Ureter (tissue), 1 donor: Measurements from ENCODE around the gene SSX2B. TPM values are rescaled to one million over a fixed set of nuclear protein-coding genes. Genes with fewer than 3 reads are reported as not detected.
"Not testable (repeated sequence)": the region's sequence is repeated elsewhere in the genome, so short reads cannot be mapped to it uniquely, and the experiment has no call there.

Source experiments
- DNase-seq: peaks from one replicate; pipeline ENCODE4 v3.0.0-alpha.2; 2020; ENCODE audit warnings: low spot score
- total RNA-seq: library from RNA; stranded (reverse); gene quantifications from one replicate; pipeline ENCODE4 v1.2.4, GENCODE V29; 2023
- donor health status: DM: yes; HTN: yes; CAD: no.

SSX2B gene
- not detected for total RNA-seq

GRCh38 chrX:52750952-52751351 lies at the start of gene SSX2B:
Gene SSX2B (plus strand): TSS chrX:52751252. CDS start chrX:52752681, 1,429 bp downstream.
- DNase-seq = not testable (repeated sequence)

GRCh38 chrX:52707078-52707477 lies 44.0 kb upstream of the SSX2B start, which contains the start of gene SSX2:
Gene SSX2 (minus strand): TSS chrX:52707178. CDS start chrX:52705749, 1,429 bp downstream.
- not testable (repeated sequence) for DNase-seq

DNA sequence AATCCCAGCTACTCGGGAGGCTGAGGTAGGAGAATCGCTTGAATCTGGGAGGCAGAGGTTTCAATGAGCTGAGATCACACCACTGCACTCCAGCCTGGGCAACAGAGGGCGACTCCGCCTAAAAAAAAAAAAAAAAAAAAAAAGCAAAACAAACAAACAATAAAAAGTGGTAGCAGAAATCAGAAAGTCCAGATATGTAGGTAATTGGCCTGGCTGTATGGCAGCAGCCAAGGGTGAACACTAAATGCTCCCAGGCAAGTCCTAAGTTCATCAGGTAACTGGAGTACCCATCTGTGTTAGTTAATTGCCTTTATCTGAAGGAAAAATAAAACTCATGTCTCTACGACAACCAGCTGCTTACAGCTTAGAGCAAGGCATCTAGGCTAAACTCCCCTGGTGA lies 14.9 kb downstream of the SSX2B start:
- not testable (repeated sequence) for DNase-seq

GRCh38 chrX:52773504-52773903 lies 22.5 kb downstream of the SSX2B start:
- DNase-seq = not testable (repeated sequence)

- DNase-seq = not testable (repeated sequence)
Measured at GRCh38 chrX:52797327-52797726, 46.3 kb downstream of the SSX2B start, which contains the start of gene SPANXN5. Gene SPANXN5 (minus strand): TSS chrX:52797427. CDS start chrX:52797348, 79 bp downstream.

GRCh38 chrX:52804876-52805275 lies 53.8 kb downstream of the SSX2B start:
- DNase-seq = not testable (repeated sequence)

Other genes with a start within 250 kb of the SSX2B start
- gene XAGE1B, start 234.2 kb upstream of the SSX2B start, total RNA-seq = not detected
- not detected for gene SSX7, start 96.4 kb upstream of the SSX2B start, total RNA-seq
- not detected for gene SSX2, start 44.1 kb upstream of the SSX2B start, total RNA-seq
- not detected for gene SPANXN5, start 46.2 kb downstream of the SSX2B start, total RNA-seq
- not detected for gene XAGE5, start 60.0 kb downstream of the SSX2B start, total RNA-seq
- not detected for gene XAGE3, start 116.8 kb downstream of the SSX2B start, total RNA-seq
- 34.3 TPM for gene FAM156B, start 146.1 kb downstream of the SSX2B start, total RNA-seq
- 34.0 TPM for gene FAM156A, start 207.3 kb downstream of the SSX2B start, total RNA-seq